ENCODE results near the gene CELF4.

DNA sequence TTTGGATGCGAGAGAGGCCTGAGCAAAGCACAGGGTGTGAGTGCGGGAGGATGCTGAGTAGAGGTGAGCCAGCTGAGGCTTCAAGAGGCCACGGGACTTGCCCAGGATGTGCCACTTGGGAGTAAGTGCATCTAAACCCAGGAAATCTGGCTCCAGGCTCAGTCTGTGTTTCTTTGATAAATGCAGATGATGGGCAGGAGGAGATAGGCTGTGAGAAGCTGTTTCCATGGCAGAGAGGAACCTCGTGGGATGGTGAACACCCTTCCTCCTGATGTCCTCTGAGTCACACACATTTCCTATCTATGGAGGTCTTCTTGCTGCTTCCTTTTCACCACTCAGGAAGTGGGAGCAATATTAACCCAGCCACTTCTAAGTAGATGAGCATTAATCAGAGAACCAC is 38.4 kb upstream of the CELF4 start:
- TF ChIP-seq GATA3 (IDR thresholded peaks at IDR 0.05; ENCODE audit: low read depth, low read length), result no peak
- TF ChIP-seq GATA2 (IDR thresholded peaks at IDR 0.05; ENCODE audit: low read depth, low read length), result no peak

All from SH-SY5Y (cell line).